CD4-positive, alpha-beta memory T cell (primary cell): ENCODE results near the gene AGAP1. TPM values are rescaled to one million over a fixed set of nuclear protein-coding genes. Genes with fewer than 3 reads are reported as not detected.

Experiments used
- CTCF ChIA-PET: fragments of 350-600 bp; sonication (Branson Sonifier 250); formaldehyde crosslinking; loops from one replicate; lab custom pipeline; 2021; ENCODE audit warnings: inconsistent platforms; ENCODE audit not compliant: partially characterized antibody; lab: Charles Lee
- POLR2A ChIA-PET: fragments of 350-600 bp; sonication (Branson Sonifier 250); formaldehyde crosslinking; loops from one replicate; lab custom pipeline; 2021; ENCODE audit not compliant: partially characterized antibody; lab: Charles Lee
- DNase-seq, 5 donors: peaks; one replicate each; pipeline versions ENCODE4 v3.0.0 to v3.0.0-alpha.2; 2020 to 2022; ENCODE audit warnings: mixed read lengths in 1 of 5
- H3K27ac ChIP-seq: one replicate; pipeline ENCODE4 v1.7.0; 2013; ENCODE audit warnings: low read depth, low read length
- H3K27me3 ChIP-seq: 2 replicates; pipeline ENCODE4 v1.7.0; 2013; ENCODE audit warnings: mild to moderate bottlenecking, low read length, moderate library complexity; ENCODE audit not compliant: insufficient read depth
- H3K36me3 ChIP-seq: 2 replicates; pipeline ENCODE4 v1.7.0; 2013; ENCODE audit warnings: mild to moderate bottlenecking, low read length, moderate library complexity; ENCODE audit not compliant: insufficient read depth
- H3K4me1 ChIP-seq: 2 replicates; pipeline ENCODE4 v1.7.0; 2013; ENCODE audit warnings: mild to moderate bottlenecking, low read length, moderate library complexity; ENCODE audit not compliant: insufficient read depth
- H3K4me3 ChIP-seq, 2 donors: one replicate each; pipeline ENCODE4 v1.7.0; 2013; ENCODE audit warnings: low read length in 2 of 2, mild to moderate bottlenecking in 1 of 2
- H3K9me3 ChIP-seq, 2 donors: one replicate each; pipeline ENCODE4 v1.7.0; 2013; ENCODE audit warnings: low read length in 2 of 2, control low read depth in 1 of 2; ENCODE audit not compliant: control insufficient read depth in 1 of 2
- H3K27ac Mint-ChIP-seq, 7 donors: one replicate each; pipeline ENCODE4 v1.8.0; 2020 to 2021; ENCODE audit warnings: mixed read lengths in 7 of 7, mild to moderate bottlenecking in 6 of 7, inconsistent platforms in 3 of 7, moderate library complexity in 3 of 7
- H3K27me3 Mint-ChIP-seq, 2 donors: one replicate each; pipeline ENCODE4 v1.8.0; 2020 to 2021; ENCODE audit warnings: mixed read lengths in 2 of 2
- H3K36me3 Mint-ChIP-seq, 2 donors: one replicate each; pipeline ENCODE4 v1.8.0; 2020 to 2021; ENCODE audit warnings: mixed read lengths in 2 of 2, inconsistent platforms in 1 of 2, mild to moderate bottlenecking in 1 of 2
- H3K4me1 Mint-ChIP-seq, 4 donors: one replicate each; pipeline ENCODE4 v1.8.0; 2020 to 2021; ENCODE audit warnings: mixed read lengths in 4 of 4, mild to moderate bottlenecking in 1 of 4
- H3K4me3 Mint-ChIP-seq, 8 donors: one replicate each; pipeline ENCODE4 v1.8.0; 2020 to 2021; ENCODE audit warnings: mixed read lengths in 8 of 8, mild to moderate bottlenecking in 7 of 8, moderate library complexity in 6 of 8, inconsistent platforms in 3 of 8
- H3K9me3 Mint-ChIP-seq, 8 donors: one replicate each; pipeline ENCODE4 v1.8.0; 2020 to 2021; ENCODE audit warnings: mixed read lengths in 8 of 8, mild to moderate bottlenecking in 5 of 8, inconsistent platforms in 3 of 8, moderate library complexity in 1 of 8
- intact Hi-C: fragments of 100-400 bp; cut with micrococcal nuclease; formaldehyde crosslinking; loops from one replicate; pipeline ENCODE4 v1.15.1; 2023
- polyA plus RNA-seq, 2 donors: library from polyadenylated mRNA; unstranded; fragments of 300-500 nt; fragmentation: Illumina TruSeq; gene quantifications; one replicate each; pipeline ENCODE4 v1.2.3, GENCODE V29; 2021
- total RNA-seq, 2 experiments: library from RNA; stranded (reverse); gene quantifications; one replicate each; pipeline ENCODE4 v1.2.3, GENCODE V29; 2021

The AGAP1 gene
- total and polyA plus RNA-seq, 4 experiments from 2014 or later = 0.24 to 2.9 (median 1.9) TPM

GRCh38 chr2:235533198-235533597 is 39.4 kb downstream of the AGAP1 start:
- Mint-ChIP-seq H3K9me3 (no peaks in the 10 kb centered on the region), H3K27me3 (peaks cover 0 to 2% of the 10 kb centered on the region in 2 donors), H3K4me1 (no peaks in the 10 kb centered on the region), H3K36me3 (no peaks in the 10 kb centered on the region), H3K27ac (no peak overlapping the region), H3K4me3 (no peak overlapping the region)
- no peaks in the 10 kb centered on the region for H3K4me1 ChIP-seq
- H3K36me3 ChIP-seq = no peaks in the 10 kb centered on the region
- no peak overlapping the region for H3K4me3 ChIP-seq
- DNase-seq = no peak
- H3K9me3 ChIP-seq = no peaks in the 10 kb centered on the region
- H3K27ac ChIP-seq = no peak overlapping the region
- POLR2A ChIA-PET = no interaction called here
- intact Hi-C loops = no loop called here
- H3K27me3 ChIP-seq = no peaks in the 10 kb centered on the region
- CTCF ChIA-PET = no interaction called here

GRCh38 chr2:235533616-235534385 is 40.0 kb downstream of the AGAP1 start:
- DNase-seq = no peak
- no peak overlapping the region for H3K27ac ChIP-seq
- H3K4me1 ChIP-seq = no peaks in the 10 kb centered on the region
- ChIA-PET CTCF (no interaction called here), POLR2A (no interaction called here)
- no peaks in the 10 kb centered on the region for H3K36me3 ChIP-seq
- no peaks in the 10 kb centered on the region for H3K9me3 ChIP-seq
- Mint-ChIP-seq H3K27ac (no peak overlapping the region), H3K9me3 (peaks cover 0 to 1% (median 0%) of the 10 kb centered on the region in 8 donors), H3K4me1 (no peaks in the 10 kb centered on the region), H3K36me3 (no peaks in the 10 kb centered on the region), H3K4me3 (no peak overlapping the region), H3K27me3 (peaks cover 0 to 4% of the 10 kb centered on the region in 2 donors)
- H3K27me3 ChIP-seq = no peaks in the 10 kb centered on the region
- intact Hi-C loops = no loop called here
- no peak overlapping the region for H3K4me3 ChIP-seq

DNA sequence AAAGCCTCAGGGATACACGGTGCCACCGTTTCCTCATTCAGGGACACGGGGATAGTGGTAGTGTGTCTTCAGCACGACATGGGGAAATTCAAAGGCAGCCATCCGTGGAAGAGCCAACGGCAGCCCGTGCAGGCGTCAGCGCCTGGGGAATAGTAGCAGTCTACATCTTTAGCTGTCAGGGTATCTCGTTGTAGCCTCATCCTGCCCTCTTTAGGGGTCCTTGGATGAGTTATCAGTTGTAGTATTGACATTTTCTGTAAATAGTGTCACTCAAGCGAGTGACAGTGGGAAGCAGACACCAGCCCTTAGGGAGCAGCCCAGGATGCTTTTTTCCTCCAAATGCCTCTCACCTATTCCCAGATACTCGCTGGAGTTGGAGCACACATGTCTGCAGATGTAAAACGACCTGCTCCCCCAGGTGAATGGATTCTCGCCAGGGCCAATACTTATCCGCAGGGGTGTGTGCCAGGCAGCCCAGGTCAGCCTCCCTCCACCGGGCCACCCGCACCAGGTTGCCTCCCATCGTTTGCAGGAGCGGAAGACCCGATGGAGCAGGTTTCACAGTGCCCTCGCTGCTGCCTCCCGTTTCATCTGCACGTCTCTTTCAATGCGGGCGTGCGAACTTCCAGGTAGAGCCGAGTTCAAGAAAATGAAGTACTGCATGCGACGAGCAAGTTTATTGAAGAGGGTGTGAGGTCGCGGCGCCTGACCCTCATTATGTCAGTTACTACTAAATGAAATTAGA is 41.0 kb downstream of the AGAP1 start:
- DNase-seq = no peak
- Mint-ChIP-seq H3K27me3 (peaks cover 0 to 4% of the 10 kb centered on the region in 2 donors), H3K4me3 (no peak overlapping the region), H3K36me3 (no peaks in the 10 kb centered on the region), H3K9me3 (peaks cover 0 to 1% (median 0%) of the 10 kb centered on the region in 8 donors), H3K27ac (no peak overlapping the region), H3K4me1 (no peaks in the 10 kb centered on the region)
- POLR2A ChIA-PET = no interaction called here
- Histone ChIP-seq H3K27me3 (no peaks in the 10 kb centered on the region), H3K36me3 (no peaks in the 10 kb centered on the region), H3K4me1 (no peaks in the 10 kb centered on the region), H3K27ac (no peak overlapping the region), H3K4me3 (no peak overlapping the region), H3K9me3 (no peaks in the 10 kb centered on the region)
- intact Hi-C loops = no loop called here
- CTCF ChIA-PET = no interaction called here

DNA sequence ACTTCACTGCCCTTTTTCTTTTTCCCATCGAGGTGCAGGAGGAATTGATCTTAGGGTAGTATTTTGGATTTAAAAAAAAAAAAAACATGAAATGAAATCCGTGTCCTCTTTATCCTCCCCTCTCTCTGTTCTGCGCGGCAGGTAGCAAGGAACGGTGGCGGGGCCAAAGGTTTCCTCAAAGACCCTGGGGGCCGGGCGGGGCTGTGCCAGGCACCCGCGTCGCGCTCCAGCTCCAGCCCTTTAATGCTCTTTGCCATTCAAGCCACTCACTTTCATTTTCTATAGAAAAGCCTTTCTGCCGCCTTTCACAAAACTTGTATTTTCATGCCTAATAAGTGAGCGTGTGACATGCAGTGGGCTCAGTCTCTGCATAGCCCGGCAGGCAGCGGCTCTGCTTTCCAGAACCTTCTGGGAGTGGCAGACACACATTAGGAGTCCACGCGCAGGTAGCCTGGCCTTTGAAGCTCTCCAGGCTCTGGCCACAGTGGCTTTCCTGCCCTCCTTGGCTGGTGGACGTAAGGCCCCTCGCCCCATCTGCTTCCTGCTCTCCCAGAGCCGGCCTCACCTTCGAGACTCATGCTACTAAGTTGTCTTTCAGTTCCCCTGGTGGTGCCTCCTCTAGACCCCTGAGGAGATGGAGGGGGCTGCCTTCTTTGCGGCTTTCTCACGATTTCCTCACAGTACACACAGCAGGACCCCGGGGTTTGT is 41.7 kb downstream of the AGAP1 start:
- ChIA-PET POLR2A (no interaction called here), CTCF (no interaction called here)
- Histone ChIP-seq H3K27ac (no peak overlapping the region), H3K4me1 (no peaks in the 10 kb centered on the region), H3K4me3 (no peak overlapping the region), H3K36me3 (no peaks in the 10 kb centered on the region), H3K27me3 (no peaks in the 10 kb centered on the region), H3K9me3 (no peaks in the 10 kb centered on the region)
- intact Hi-C loops = no loop called here
- no peak overlapping the region for H3K4me3 Mint-ChIP-seq
- DNase-seq = no peak
- peaks cover 2% of the 10 kb centered on the region in 2 donors for H3K27me3 Mint-ChIP-seq
- no peak overlapping the region for H3K27ac Mint-ChIP-seq
- no peaks in the 10 kb centered on the region for H3K36me3 Mint-ChIP-seq
- peaks cover 0 to 1% (median 0%) of the 10 kb centered on the region in 8 donors for H3K9me3 Mint-ChIP-seq
- no peaks in the 10 kb centered on the region for H3K4me1 Mint-ChIP-seq

- no peak overlapping the region for H3K27ac ChIP-seq
- no peaks in the 10 kb centered on the region for H3K4me1 ChIP-seq
- H3K4me3 ChIP-seq = no peak overlapping the region
- POLR2A ChIA-PET = no interaction called here
- DNase-seq = no peak
- no peaks in the 10 kb centered on the region for H3K9me3 ChIP-seq
- Mint-ChIP-seq H3K9me3 (peaks cover 0 to 1% (median 0%) of the 10 kb centered on the region in 8 donors), H3K4me1 (no peaks in the 10 kb centered on the region), H3K36me3 (no peaks in the 10 kb centered on the region), H3K27me3 (peaks cover 2 to 4% of the 10 kb centered on the region in 2 donors), H3K4me3 (no peak overlapping the region), H3K27ac (no peak overlapping the region)
- H3K36me3 ChIP-seq = no peaks in the 10 kb centered on the region
- intact Hi-C loops = no loop called here
- no peaks in the 10 kb centered on the region for H3K27me3 ChIP-seq
- CTCF ChIA-PET = no interaction called here
These were observed 42.9 kb downstream of the AGAP1 start for GRCh38 chr2:235536711-235537110.

- Histone ChIP-seq H3K9me3 (no peaks in the 10 kb centered on the region), H3K27ac (no peak overlapping the region), H3K27me3 (no peaks in the 10 kb centered on the region), H3K36me3 (no peaks in the 10 kb centered on the region), H3K4me1 (no peaks in the 10 kb centered on the region), H3K4me3 (no peak overlapping the region)
- POLR2A ChIA-PET = no interaction called here
- Mint-ChIP-seq H3K4me1 (no peaks in the 10 kb centered on the region), H3K27me3 (peaks cover 2 to 4% of the 10 kb centered on the region in 2 donors), H3K36me3 (no peaks in the 10 kb centered on the region), H3K4me3 (no peak overlapping the region), H3K9me3 (peaks cover 0 to 1% (median 0%) of the 10 kb centered on the region in 8 donors), H3K27ac (no peak overlapping the region)
- intact Hi-C loops = no loop called here
- CTCF ChIA-PET = no interaction called here
- DNase-seq = no peak
These were observed 43.3 kb downstream of the AGAP1 start for GRCh38 chr2:235537186-235537585.

GRCh38 chr2:235537587-235537986 is 43.7 kb downstream of the AGAP1 start:
- Histone ChIP-seq H3K27ac (no peak overlapping the region), H3K4me1 (no peaks in the 10 kb centered on the region), H3K36me3 (no peaks in the 10 kb centered on the region), H3K9me3 (no peaks in the 10 kb centered on the region), H3K4me3 (no peak overlapping the region), H3K27me3 (no peaks in the 10 kb centered on the region)
- ChIA-PET CTCF (no interaction called here), POLR2A (no interaction called here)
- intact Hi-C loops = no loop called here
- Mint-ChIP-seq H3K4me3 (no peak overlapping the region), H3K9me3 (peaks cover 0 to 2% (median 0%) of the 10 kb centered on the region in 8 donors), H3K27ac (no peak overlapping the region), H3K27me3 (peaks cover 2 to 4% of the 10 kb centered on the region in 2 donors), H3K36me3 (no peaks in the 10 kb centered on the region), H3K4me1 (no peaks in the 10 kb centered on the region)
- no peak for DNase-seq
